NCI-H510A (cell line): Measurements from ENCODE around the gene RPL15.

Experiments
- DNase-seq: peaks from one replicate; lab custom pipeline; 2025; lab: John Stamatoyannopoulos, UW

RPL15 gene

DNA sequence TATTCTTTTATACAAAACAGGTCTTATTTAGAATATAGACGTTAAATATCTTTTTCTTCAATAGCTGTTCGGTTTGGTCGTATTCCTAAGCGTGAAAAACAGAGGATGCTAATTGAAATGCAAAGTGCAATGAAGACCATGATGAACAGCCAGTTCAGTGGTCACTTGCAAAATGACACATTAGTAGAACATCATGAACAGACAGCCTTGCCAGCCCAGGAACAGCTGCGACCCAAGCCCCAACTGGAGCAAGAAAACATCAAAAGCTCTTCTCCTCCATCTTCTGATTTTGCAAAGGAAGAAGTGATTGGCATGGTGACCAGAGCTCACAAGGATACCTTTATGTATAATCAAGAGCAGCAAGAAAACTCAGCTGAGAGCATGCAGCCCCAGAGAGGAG is 45.0 kb downstream of the RPL15 start:
- no peak for DNase-seq

DNA sequence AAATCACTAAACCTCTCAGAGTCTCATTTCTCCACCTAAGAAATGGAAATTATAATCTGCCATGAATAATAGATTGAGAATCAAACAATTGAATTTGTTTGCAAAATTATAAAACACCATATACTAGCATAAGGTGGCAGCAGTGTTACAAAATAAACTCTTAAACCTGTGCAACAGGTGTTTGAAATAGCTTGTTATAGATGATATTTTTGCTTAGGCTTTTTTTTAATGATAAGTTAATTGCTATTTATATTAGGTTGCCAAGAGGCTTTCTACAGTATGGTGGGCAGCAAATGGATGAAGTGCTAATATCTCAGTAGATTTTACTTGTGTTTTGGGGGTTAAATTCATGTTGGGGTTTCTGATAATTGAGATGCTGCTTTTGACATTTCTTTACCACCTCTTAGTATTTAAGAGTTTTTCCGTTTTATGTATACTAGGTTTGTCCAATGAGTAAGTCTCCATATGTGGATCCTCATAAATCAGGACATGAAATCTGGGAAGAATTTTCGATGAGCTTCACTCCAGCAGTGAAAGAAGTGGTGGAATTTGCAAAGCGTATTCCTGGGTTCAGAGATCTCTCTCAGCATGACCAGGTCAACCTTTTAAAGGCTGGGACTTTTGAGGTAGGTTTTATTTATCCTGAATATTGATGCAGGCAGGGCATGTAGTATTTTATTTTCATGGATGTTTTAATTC is 47.8 kb downstream of the RPL15 start:
- DNase-seq = no peak

DNA sequence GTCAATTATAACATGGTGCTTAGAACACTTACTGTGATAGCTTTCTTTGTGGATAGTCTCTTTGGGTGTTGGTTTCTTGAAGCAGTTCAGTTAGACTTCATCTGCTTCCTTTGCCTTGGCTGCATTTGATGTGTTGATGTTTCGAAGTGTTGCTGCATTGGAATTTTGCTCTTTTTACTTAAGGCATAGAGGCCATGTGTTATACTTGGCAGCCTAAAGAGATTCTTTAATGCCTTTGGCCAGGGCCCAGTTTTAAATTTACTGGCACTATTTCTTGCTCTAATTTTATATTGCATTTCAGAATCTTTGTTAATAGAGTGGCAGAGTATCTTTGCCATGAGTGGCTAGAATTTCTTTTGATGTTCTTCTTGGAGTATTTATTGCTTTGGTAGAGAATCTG is 49.4 kb downstream of the RPL15 start:
- DNase-seq = no peak

DNA sequence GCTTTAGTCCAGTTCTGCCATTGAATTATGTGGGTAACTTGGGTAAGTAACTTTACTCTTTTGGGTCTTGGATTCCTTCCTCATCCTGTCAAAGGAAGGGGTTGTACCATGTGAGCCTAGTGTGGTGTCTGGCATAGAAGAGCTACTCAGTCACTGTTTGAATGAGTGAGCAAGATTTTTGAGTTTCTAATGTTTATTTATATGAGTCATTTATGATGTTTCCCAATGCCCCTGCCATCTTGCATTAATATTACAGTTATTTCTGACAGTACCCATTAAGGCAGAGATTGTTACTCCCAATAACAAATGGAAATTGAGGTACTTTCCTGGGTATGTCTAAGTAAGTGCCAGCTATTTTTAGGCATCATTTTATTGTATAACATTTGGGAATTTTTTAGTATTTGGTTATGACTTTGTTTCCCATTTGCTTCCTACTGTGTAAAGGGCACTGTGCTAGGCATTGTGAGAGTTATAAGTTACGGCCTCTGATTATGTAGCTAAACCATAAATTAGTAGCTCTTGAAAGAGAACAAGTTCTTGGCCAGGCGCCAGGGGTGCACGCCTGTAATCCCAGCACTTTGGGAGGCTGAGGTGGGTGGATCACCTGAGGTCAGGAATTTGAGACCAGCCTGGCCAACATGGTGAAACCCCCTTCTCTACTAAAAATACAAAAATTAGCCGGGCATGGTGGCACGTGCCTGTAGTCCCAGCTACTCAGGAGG is 51.7 kb downstream of the RPL15 start:
- DNase-seq = no peak

DNA sequence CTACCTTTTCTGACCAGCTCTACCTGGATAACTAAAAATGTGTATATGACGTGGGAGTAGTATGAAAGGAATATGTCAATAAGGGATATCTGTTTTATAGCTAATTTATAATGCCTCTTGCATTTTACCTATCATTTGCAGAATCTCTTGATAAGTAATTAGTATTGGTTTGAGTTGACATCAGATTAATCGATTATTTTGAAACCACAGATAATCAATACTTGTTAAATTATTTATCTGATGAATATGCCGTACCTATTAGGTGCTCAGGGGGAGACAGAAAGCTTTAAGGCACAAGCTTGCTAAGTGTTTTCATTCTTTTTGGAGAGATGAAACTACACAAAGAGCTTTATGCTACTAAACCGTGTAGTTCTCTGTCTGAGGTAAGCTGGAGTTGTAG is 52.5 kb downstream of the RPL15 start:
- DNase-seq = no peak
